ENCODE results near the gene LTB. TPM values are rescaled to one million over a fixed set of nuclear protein-coding genes. Genes with fewer than 3 reads are reported as not detected.
A peak's percentile ranks its signal among the peaks of the same experiment; 100 is the strongest.

The LTB gene
- total and polyA plus RNA-seq, 2 of the 13 experiments (the other 11 are each of a cell fraction or from before 2014, with no cell fraction given) = 0.09 to 0.22 TPM

DNA sequence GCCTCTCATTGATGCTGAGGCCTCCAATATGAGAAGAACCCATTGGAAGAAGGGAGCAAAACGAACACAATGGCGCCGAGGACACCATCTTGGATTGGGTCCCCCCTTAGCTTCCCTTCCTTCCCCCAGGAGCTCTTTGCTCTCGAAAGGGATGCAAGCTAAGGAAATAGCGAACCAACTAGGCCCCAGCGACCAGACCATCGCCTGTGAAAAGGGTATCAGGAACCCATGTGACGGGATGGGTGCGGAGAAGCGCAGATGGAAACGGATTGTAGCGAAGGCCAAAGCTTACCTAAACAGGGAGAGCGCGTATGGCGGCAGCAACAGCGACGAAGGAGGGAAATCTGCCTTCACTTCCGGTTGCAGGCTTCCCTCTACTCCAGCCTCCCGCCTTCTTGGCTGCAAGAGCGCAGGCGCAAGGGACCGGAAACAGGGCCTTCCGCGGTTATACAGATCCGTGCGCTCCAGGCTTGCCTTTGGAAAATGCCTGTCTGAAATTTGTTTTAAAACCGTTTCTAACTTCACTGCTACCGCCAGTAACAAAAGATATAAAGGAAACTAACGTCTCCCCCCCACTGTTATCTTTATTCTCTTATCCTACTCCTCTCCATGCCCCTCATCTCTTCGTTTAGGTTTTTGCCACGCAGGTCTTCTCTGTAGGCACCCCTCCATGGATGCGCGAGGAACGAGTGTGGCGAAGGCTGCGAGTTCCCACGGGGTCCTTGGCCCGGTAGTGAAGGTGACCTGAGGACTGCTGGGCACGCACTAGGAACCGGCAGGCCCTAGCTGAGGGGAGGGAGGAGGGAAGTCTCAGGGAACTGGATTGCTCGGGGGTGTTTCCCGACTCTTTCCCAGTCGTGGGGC is 40.3 kb downstream of the LTB start, which contains the start of gene DDX39B (continued):
- peak; percentile 99 for TF ChIP-seq ZNF335 (CRISPR knock-in tag; IDR thresholded peaks at IDR 0.05)
- no peak for TF ChIP-seq BATF2 (CRISPR knock-in tag; IDR thresholded peaks at IDR 0.05)
- no peak for TF ChIP-seq TAF15 (IDR thresholded peaks at IDR 0.05; ENCODE audit: low read depth, low read length, poor library complexity, severe bottlenecking)
- TF ChIP-seq JDP2 (CRISPR knock-in tag; IDR thresholded peaks at IDR 0.05; ENCODE audit: borderline replicate concordance) = no peak
- TF ChIP-seq ZFX (CRISPR knock-in tag; IDR thresholded peaks at IDR 0.05; ENCODE audit: low read depth) = peak; percentile 99
- no peak for TF ChIP-seq FIP1L1 (IDR thresholded peaks at IDR 0.05; ENCODE audit: borderline replicate concordance, insufficient read depth, low read depth, low read length)
- TF ChIP-seq PAF1 (CRISPR knock-in tag; IDR thresholded peaks at IDR 0.05) = 0 out of 2 replicates have a peak, but pooled peaks have one; percentile 35
- peak; percentile 30 for TF ChIP-seq HNRNPK (IDR thresholded peaks at IDR 0.05; ENCODE audit: low read depth, low read length, poor library complexity, severe bottlenecking)
- TF ChIP-seq TAF1 (CRISPR knock-in tag; IDR thresholded peaks at IDR 0.05) = peak; percentile 100
- peak; percentile 52 for TF ChIP-seq BCL6 (CRISPR knock-in tag; IDR thresholded peaks at IDR 0.05)
- TF ChIP-seq DNMT1 (CRISPR knock-in tag; IDR thresholded peaks at IDR 0.05) = peak; percentile 88; the same call in 1 of the 2 replicates
- no peak for TF ChIP-seq TERF1 (CRISPR knock-in tag; IDR thresholded peaks at IDR 0.05)
- TF ChIP-seq TARDBP (CRISPR knock-in tag; IDR thresholded peaks at IDR 0.05) = peak; percentile 58
- TF ChIP-seq GTF3A (CRISPR knock-in tag; conservative IDR thresholded peaks at IDR 0.05) = no peak
- TF ChIP-seq, protein P1, sequence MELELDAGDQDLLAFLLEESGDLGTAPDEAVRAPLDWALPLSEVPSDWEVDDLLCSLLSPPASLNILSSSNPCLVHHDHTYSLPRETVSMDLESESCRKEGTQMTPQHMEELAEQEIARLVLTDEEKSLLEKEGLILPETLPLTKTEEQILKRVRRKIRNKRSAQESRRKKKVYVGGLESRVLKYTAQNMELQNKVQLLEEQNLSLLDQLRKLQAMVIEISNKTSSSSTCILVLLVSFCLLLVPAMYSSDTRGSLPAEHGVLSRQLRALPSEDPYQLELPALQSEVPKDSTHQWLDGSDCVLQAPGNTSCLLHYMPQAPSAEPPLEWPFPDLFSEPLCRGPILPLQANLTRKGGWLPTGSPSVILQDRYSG (CRISPR knock-in tag; IDR thresholded peaks at IDR 0.05) = peak; percentile 91
- TF ChIP-seq SAFB2 (CRISPR knock-in tag; IDR thresholded peaks at IDR 0.05; ENCODE audit: borderline replicate concordance, low read depth) = no peak; the same call in 1 of the 2 replicates
- peak; percentile 97 for TF ChIP-seq POLR2AphosphoS5 (IDR thresholded peaks at IDR 0.05; ENCODE audit: low read depth, low read length)
- no peak for TF ChIP-seq PHB2 (IDR thresholded peaks at IDR 0.05; ENCODE audit: partially characterized antibody)
- TF ChIP-seq MXI1 (IDR thresholded peaks at IDR 0.05; ENCODE audit: borderline replicate concordance, low read depth, low read length) = peak; percentile 77
- no peak for TF ChIP-seq STAG1 (CRISPR knock-in tag; IDR thresholded peaks at IDR 0.05)
- TF ChIP-seq CEBPG (CRISPR knock-in tag; IDR thresholded peaks at IDR 0.05) = peak; percentile 56; the same call in 1 of the 2 replicates
- TF ChIP-seq TCF12 (IDR thresholded peaks at IDR 0.05) = no peak
- no peak for TF ChIP-seq TCF12 (CRISPR knock-in tag; IDR thresholded peaks at IDR 0.05)
- TF ChIP-seq, protein P2, sequence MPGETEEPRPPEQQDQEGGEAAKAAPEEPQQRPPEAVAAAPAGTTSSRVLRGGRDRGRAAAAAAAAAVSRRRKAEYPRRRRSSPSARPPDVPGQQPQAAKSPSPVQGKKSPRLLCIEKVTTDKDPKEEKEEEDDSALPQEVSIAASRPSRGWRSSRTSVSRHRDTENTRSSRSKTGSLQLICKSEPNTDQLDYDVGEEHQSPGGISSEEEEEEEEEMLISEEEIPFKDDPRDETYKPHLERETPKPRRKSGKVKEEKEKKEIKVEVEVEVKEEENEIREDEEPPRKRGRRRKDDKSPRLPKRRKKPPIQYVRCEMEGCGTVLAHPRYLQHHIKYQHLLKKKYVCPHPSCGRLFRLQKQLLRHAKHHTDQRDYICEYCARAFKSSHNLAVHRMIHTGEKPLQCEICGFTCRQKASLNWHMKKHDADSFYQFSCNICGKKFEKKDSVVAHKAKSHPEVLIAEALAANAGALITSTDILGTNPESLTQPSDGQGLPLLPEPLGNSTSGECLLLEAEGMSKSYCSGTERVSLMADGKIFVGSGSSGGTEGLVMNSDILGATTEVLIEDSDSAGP (CRISPR knock-in tag; IDR thresholded peaks at IDR 0.05; ENCODE audit: borderline replicate concordance) = peak; percentile 95
